Body of pancreas (tissue), 4 donors: ENCODE measurements around the gene USP21.

Source experiments
- POLR2A ChIP-seq, 3 donors: fragments of 450-650 bp; IDR thresholded peaks; one replicate each; pipeline ENCODE4 v1.6.1; 2016; ENCODE audit warnings: antibody characterized with exemption in 3 of 3, mild to moderate bottlenecking in 2 of 3
- TF ChIP-seq, protein P1 (sequence below), 7 experiments: fragments of 450-650 bp in 4 of 7; fragments of 200-600 bp in 3 of 7; sonication (generic) in 3 of 7; IDR thresholded peaks; one replicate each; pipeline ENCODE4 v1.5.1; 2016 to 2019; ENCODE audit warnings: antibody characterized with exemption in 7 of 7

- TF ChIP-seq, protein P1, sequence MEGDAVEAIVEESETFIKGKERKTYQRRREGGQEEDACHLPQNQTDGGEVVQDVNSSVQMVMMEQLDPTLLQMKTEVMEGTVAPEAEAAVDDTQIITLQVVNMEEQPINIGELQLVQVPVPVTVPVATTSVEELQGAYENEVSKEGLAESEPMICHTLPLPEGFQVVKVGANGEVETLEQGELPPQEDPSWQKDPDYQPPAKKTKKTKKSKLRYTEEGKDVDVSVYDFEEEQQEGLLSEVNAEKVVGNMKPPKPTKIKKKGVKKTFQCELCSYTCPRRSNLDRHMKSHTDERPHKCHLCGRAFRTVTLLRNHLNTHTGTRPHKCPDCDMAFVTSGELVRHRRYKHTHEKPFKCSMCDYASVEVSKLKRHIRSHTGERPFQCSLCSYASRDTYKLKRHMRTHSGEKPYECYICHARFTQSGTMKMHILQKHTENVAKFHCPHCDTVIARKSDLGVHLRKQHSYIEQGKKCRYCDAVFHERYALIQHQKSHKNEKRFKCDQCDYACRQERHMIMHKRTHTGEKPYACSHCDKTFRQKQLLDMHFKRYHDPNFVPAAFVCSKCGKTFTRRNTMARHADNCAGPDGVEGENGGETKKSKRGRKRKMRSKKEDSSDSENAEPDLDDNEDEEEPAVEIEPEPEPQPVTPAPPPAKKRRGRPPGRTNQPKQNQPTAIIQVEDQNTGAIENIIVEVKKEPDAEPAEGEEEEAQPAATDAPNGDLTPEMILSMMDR (IDR thresholded peaks at IDR 0.05), result no peak
- peak in 1 of 3 donors; percentile 4 for TF ChIP-seq POLR2A (IDR thresholded peaks at IDR 0.05)
Observed at GRCh38 chr1:161200992-161201835, 41.9 kb downstream of the USP21 start.
